Forelimb muscle (tissue), 1 donor: Measurements from ENCODE around the gene SLC5A8. TPM values are rescaled to one million over a fixed set of nuclear protein-coding genes. Genes with fewer than 3 reads are reported as not detected.

Source experiments
- DNase-seq: peaks from one replicate; pipeline ENCODE4 v3.0.0-alpha.2; 2013; ENCODE audit warnings: low read depth
- polyA plus RNA-seq: library from polyadenylated mRNA; unstranded; fragments of 120-200 nt; gene quantifications from one replicate; pipeline ENCODE4 v1.2.1, GENCODE V29; 2013; ENCODE audit not compliant: insufficient read length

SLC5A8 gene
- polyA plus RNA-seq = 0.04 TPM

GRCh38 chr12:101209319-101210302, at the start of gene SLC5A8:
TSS of gene SLC5A8 (minus strand) at chr12:101210238. CDS start at chr12:101209848, 390 bp downstream.
- DNase-seq = no peak

GRCh38 chr12:101257357-101257756, 47.3 kb upstream of the SLC5A8 start:
- DNase-seq = no peak

DNA sequence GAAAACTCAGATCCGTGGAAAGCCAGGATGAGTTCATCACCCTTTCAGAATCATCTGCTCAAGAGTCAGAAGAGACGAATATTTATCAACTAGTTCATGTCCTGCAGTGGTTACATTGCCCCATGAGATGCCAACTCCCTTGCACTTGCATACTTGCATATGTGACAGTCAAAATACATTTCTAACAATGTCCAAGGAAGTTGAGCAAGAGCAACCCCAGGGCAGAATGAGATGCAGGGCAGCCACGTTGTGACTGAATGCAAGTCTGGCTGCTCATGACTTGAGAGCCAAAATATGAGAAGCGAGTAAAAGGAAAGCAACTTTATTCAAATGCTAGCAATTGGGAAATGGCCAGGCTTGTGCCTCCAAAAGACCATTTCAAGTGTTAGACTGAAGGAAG, 46.2 kb upstream of the SLC5A8 start:
- no peak for DNase-seq

- no peak for DNase-seq
Observed at GRCh38 chr12:101243616-101244015, 33.6 kb upstream of the SLC5A8 start.

DNA sequence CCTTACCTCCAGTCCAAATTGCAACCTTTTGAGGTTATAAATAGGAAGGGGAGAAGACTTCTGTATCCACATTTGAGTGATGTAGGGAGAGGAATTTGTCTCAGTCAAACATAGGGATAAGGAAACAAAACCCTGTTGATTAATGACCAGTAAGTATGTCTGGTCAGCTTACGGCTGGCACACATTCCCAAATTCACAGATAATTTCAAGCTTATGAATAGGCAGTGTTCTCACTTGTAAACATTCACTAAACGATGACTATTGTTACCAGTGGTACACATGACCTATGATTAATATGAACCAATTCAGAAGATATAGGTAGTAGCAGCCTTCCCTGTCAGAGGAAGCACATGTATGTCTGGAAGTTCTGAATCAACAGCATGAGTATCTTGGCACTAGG, 33.0 kb upstream of the SLC5A8 start:
- no peak for DNase-seq

DNA sequence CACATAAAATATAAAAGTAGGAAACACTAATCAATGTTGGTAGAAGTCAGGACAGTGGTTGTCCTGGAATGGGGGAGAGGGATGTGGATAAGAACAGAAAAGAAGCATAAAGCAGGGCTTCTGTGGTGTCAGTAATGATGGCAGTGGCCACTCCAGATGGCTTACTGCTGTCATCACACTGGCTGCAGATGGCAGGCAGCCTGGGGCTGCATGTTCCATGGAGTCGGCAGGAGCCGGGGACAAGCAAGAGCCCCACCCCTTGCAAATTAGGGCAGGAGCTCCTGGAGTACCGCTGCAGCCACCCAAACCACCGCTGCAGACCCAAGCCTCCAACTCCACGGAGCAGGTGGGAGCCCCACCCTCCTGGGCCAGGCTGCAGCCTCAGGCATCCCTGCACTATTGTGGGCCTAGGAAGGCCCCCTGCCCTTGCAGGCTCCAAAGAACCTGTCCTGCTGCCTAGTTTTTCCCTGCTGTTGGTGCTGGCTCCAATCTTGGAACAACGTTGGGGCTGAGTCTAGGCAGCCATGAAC, 28.8 kb upstream of the SLC5A8 start:
- no peak for DNase-seq

GRCh38 chr12:101238306-101238705, 28.3 kb upstream of the SLC5A8 start:
- no peak for DNase-seq

DNA sequence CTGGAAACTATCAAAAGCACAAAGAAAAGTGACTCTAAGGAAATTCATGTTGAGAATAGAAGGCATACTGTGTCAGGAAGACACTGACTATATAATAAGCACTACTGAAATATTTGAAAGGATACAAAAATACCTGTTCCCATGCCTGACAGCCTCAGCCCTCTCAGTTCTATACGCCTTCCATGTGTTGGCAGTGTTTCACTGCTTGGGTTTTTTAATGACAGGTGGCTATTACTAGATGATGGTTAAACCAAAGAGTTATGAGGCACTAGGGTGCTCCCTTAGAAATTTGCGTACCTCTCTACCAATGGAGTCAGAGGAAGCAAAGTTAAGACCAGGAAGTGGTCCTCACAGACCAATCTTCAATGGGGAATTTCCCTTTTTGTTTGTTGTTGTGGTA, 25.6 kb upstream of the SLC5A8 start:
- no peak for DNase-seq

- DNase-seq = no peak
Observed at GRCh38 chr12:101231636-101232035, 21.6 kb upstream of the SLC5A8 start.

GRCh38 chr12:101230547-101230946, 20.5 kb upstream of the SLC5A8 start:
- DNase-seq = no peak

DNA sequence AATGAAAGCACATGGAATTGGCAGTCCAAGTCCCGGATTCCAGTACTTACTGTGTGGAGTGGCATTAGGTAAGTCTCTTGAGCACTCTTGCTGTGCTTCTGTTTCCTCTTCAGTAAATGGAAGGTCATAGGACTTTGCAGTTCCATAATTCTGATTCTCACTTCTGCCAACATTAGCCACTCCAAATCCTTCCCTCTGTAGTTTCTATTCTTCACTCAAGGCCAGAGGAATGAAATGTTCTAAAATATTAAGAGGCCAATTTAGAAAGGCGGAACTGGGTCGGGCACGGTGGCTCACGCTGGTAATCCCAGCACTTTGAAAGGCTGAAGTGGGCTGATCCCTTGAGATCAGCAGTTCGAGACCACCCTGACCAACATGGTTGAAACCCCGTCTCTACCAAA, 19.8 kb upstream of the SLC5A8 start:
- DNase-seq = no peak

DNA sequence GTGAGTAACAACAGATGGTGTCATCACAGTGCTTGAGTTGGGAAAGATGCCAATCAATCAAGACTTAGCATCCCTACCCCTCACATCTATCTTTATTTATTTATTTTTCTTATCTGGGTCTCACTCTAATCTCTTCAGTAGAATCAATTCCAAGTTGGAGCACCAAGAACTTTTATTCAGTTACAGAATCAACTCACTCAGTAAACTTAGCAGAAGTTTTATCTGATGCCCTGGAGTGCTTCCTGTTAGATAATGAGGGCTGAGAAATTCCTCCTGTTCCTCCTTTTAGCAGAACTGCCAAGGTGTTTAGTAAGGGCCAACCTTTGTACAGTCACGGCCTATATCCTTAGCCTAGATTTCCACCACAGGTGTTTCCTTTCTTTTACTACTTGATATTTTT, 11.3 kb upstream of the SLC5A8 start:
- no peak for DNase-seq

- DNase-seq = no peak
Observed at GRCh38 chr12:101216810-101217209, 6.8 kb upstream of the SLC5A8 start.

DNA sequence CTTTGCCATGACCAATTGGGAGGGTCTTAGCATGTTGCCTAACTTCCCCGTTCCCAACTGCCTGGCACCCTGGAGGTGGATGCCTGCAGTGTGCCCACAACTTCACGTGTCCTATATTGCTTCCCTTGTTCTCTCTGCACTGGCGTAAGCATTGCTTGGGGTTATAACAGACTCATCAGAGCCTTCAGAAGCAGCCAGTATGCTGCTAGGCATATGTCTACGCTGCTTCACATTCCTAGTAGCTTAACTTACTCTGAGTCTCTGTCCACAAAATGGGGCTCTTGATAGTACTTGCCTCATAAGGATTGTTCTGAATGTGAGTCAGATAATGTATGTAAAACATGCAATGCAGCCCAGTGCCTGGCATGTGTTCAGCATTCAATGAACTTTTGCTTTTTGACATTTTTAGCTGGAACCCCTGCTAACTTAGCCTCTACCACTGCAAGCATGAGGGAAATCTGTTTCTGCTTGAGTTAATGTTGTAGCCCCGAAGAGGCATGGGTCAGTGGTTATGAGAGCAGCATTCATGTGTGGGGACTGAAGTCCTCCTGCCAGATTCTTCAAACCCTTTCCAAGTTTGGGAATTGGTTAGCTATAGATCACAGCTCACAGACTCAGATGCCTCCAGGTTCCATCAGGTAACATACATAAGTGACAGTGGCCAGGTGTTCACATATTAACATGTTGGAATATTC, 2.8 kb downstream of the SLC5A8 start:
- no peak for DNase-seq

GRCh38 chr12:101204602-101205304, 5.3 kb downstream of the SLC5A8 start:
- no peak for DNase-seq

- no peak for DNase-seq
Observed at GRCh38 chr12:101200824-101201223, 9.2 kb downstream of the SLC5A8 start.

DNA sequence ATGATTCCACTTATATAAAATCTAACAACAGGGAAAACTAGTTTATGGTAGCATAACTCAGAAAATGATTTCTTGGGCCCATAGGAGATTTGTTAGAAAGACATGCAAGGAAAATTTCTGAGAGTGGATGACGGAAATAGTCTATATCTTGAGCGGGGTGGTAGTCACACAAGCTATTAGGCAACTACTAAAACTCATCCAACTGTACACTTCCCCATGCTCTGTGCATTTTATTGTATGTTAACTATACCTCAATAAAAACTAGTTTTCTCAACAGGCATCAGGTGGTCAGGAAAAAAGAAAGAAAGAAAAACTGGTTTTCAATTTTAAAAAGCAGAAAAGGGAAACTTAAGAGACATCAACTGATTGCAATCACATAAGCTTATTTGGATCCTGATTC, 9.9 kb downstream of the SLC5A8 start:
- no peak for DNase-seq

- no peak for DNase-seq
Observed at GRCh38 chr12:101186291-101186690, 23.7 kb downstream of the SLC5A8 start.

DNA sequence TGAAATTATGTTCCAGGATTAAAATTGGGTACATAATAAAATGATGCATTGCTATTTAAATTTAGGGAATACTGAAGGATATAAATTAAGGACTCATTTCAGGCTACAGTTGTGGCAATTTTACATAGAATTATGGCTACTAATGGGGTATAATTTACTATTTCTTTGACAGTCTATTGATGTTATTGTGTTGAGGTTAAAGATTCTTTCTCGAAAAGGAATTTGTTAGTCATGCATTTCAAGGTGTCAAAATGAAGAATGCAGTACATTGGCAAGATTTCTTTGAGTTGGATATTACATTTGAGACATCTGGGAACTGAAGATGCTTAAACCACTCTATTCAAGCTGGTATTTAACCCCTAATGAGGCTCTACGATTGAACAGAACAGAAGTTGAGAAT, 28.3 kb downstream of the SLC5A8 start:
- DNase-seq = no peak

DNA sequence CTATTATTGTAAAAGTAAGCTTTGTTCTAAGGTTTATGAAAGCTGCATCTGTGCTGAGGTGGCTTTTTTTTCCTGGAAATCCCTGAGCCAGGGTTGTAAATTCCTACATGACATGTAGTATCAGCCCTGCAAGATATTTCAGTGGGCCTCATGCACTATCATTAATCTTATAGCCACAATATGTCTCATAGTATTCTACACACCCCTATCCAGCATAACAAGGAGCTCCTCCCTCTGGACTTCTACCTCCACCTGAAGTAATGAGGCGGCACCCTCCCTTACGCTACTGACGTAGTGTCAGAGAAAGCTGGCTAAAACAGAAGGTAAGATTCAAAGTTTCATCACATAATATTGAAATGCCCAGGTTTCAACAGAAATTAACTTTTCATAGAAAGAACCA, 35.5 kb downstream of the SLC5A8 start:
- no peak for DNase-seq

- DNase-seq = no peak
Observed at GRCh38 chr12:101173197-101173749, 36.8 kb downstream of the SLC5A8 start.

DNA sequence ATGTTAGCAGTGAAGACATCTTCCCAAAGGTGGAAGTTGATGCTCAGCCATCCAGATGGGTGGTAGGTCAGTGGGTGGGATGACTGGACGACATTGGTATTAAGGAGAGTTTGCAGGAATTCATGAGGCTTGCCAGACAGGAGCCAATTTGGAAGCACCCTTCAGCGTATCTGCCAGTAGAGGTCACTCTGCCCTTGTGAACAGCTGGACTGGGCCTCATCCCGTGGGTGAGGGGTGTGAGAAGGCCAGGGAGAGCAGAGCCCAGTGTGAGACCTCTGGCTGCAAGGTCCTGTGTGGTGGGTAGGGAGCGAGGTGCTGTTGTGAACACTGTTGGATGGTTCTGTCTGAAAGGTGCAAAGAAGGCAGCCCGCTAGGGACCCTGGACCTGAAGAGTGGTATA, 37.7 kb downstream of the SLC5A8 start:
- DNase-seq = no peak
